Fibroblast of pulmonary artery (primary cell): ENCODE results near the gene SH3BP4.

ENCODE experiments used
- DNase-seq: peaks from one replicate; pipeline ENCODE4 v3.0.0-alpha.2; 2010; ENCODE audit warnings: low read depth
- H3K4me3 ChIP-seq: replicated peaks from 2 replicates; pipeline ENCODE4 v1.5.1; 2011; ENCODE audit warnings: low read depth, mild to moderate bottlenecking, control low read depth, low read length, moderate library complexity
- CTCF ChIP-seq: IDR thresholded peaks from 2 replicates; pipeline ENCODE4 v1.5.1; 2011; ENCODE audit warnings: mild to moderate bottlenecking, control low read depth, low read length, inconsistent platforms; ENCODE audit errors: missing control alignments

The SH3BP4 gene

DNA sequence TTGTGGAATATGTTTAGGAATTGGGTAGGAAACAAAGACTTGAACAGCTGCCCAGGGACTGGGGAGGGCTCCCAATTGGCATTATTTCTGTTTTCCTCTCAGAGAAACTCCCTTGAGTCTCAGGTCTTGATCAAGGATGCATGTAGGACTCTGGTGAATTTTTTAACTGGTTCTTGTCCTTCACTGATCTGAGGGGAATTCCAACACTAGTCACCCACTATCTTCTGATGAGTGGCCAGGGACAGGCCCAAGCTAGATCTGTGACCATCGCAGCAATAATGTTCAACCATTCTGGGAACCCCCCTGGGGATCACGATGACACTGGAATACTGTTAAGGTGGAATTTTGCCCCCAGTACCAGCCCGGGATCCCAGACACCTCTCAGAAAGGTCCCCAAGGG is 132.0 kb downstream of the SH3BP4 start:
- no peak for DNase-seq
- no peak for TF ChIP-seq CTCF
- H3K4me3 ChIP-seq = no peak overlapping the region

DNA sequence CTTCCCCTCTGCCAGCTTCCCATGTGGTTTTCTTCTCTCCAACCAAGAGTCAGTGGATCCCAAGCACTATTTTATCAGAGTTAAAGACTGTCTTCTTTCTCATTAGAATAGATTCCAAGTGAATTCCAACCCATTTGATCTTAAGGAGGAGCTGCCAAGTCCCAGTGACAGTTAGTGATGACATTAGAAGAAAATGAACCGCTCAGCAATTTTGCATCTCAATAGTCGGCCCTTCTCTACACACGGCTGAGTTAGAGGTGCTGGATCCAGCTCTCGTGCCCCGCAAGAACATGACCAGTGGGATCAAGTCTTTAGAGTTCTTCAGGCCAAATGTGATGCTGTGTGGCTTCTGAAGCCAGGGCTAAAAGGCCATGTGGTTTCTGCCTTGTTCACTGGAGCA is 132.6 kb downstream of the SH3BP4 start:
- no peak for TF ChIP-seq CTCF
- H3K4me3 ChIP-seq = no peak overlapping the region
- DNase-seq = no peak

DNA sequence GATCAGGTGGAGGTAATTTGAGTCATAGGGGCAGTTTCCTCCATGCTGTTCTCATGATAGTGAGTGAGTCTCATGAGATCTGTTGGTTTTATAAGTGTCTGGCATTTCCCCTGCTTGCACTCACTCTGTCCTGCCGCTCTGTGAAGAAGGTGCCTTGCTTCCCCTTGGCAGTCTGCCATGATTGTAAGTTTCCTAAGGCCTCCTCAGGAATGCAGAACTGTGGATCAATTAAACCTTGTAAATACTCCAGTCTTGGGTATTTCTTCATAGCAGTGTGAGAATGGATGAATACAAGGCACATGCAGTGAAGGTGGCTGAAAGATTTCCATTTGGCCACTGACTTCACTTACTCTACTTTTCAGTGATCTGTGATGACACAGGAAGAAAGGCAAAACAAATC is 133.7 kb downstream of the SH3BP4 start:
- no peak overlapping the region for H3K4me3 ChIP-seq
- DNase-seq = peak; percentile 11

DNA sequence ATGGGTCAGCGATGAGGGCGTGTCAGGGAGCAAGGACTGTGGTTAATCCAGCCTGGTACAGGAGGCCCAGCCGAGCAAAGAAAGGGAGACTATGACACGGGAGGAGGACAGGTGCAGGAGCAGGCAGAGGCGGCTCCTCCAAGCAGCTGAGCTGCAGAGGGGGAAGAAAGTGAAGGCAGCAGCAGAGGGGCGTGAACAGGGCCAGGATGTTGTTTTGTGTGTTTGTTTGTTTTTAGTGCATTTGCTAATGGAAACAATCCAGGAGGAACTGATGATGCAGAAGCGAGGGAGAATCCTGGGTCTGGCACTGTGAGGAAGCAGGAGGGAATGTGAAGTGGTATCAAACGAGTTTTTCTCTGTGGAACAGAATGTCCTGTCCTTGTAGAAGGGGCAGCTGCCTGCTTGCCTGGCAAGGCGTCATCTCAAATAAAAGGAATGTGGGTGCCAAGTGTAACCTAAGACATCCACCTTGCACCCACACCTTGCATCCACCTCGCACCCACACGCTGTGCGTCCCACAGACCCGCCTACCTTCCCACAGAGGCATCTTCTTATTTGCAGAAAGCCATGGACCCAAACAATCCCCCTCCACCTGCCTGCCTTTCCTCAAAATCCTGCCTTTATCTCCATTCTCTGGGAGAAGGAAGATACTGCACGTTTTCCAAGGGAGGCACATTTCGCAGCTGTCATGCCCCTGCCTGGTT is 134.8 kb downstream of the SH3BP4 start:
- no peak for TF ChIP-seq CTCF
- no peak for DNase-seq
- no peak overlapping the region for H3K4me3 ChIP-seq

More for the DNA sequence above, 133.7 kb downstream of the SH3BP4 start:
- TF ChIP-seq CTCF = no peak

DNA sequence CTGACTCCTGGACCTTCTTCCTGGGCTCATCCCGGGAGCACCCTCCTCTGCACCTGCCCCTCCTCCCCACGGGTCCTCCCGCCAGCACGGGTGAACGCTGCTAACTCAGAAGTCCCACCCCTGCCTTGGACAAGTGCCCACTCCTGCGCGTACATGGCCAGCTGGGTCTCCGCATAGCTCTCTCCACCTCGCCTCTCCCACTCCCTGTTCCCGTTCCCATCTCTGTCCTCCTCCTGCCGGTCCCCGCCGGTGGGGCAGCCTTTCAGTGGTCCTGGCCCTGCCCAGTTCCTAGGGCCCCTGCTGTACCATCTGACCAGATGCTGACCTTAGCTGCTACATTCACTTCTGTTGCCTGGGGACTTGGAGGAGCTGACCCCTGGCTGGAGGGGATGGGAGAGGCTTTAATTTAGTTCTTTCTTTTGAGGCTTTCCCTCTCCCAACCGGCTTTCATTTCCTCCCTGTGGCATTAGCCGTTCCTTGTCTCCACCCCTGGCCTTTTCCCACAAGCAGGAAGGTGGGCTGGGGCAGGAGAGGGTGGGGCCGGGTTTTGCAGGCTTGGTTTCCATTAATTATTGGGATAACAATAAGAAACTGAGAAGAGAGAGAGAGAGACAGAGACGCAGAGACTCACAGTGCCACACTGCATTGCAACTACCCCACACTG is 136.1 kb downstream of the SH3BP4 start:
- TF ChIP-seq CTCF = peak; percentile 34
- peak; percentile 66 for DNase-seq
- peak overlapping the region; percentile 15 for H3K4me3 ChIP-seq

GRCh38 chr2:235088496-235088921 is 136.7 kb downstream of the SH3BP4 start:
- peak; percentile 78 for DNase-seq
- no peak overlapping the region for H3K4me3 ChIP-seq
- TF ChIP-seq CTCF = peak; percentile 12
